T-cell (primary cell): ENCODE results near the gene DPP10. TPM values are rescaled to one million over a fixed set of nuclear protein-coding genes. Genes with fewer than 3 reads are reported as not detected.

Experiments
- ATAC-seq, 4 experiments: fragments of 200-7000 bp in 3 of 4; fragments of 150-1000 bp in 1 of 4; cut with Tn5 transposase; replicated peaks in 1 of 4; 1 replicate in 3 of 4; 2 replicates in 1 of 4; pipeline ENCODE4 v1.10.0; 2021; ENCODE audit warnings: moderate library complexity in 3 of 4, mild to moderate bottlenecking in 2 of 4, moderate number of reproducible peaks in 1 of 4
- CTCF ChIA-PET, 2 donors: fragments of 300-600 bp; sonication (Branson Sonifier 250); formaldehyde crosslinking; loops; one replicate each; lab custom pipeline; 2022; ENCODE audit warnings: antibody characterized with exemption in 2 of 2; lab: Charles Lee
- POLR2A ChIA-PET, 2 donors: fragments of 300-600 bp; sonication (Branson Sonifier 250); formaldehyde crosslinking; loops; one replicate each; lab custom pipeline; 2022; ENCODE audit warnings: antibody characterized with exemption in 2 of 2; lab: Charles Lee
- DNase-seq, 35 experiments: peaks; one replicate each; pipeline versions ENCODE4 v3.0.0 to v3.0.0-alpha.2; 2013 to 2023
- H3K27ac ChIP-seq: one replicate; pipeline ENCODE4 v1.5.1; 2013; ENCODE audit warnings: low read length
- H3K27me3 ChIP-seq, 2 experiments: replicated peaks in 1 of 2; 1 replicate in 1 of 2; 2 replicates in 1 of 2; pipeline versions ENCODE4 v1.6.1 to v1.7.0; 2013; ENCODE audit warnings: low read length in 1 of 2, mixed read lengths in 1 of 2; ENCODE audit not compliant: control insufficient read depth in 2 of 2, insufficient read depth in 2 of 2; ENCODE audit errors: extremely low read depth in 1 of 2
- H3K36me3 ChIP-seq, 2 donors: 1 replicate in 1 of 2; 2 replicates in 1 of 2; pipeline versions ENCODE4 v1.6.1 to v1.7.0; 2013; ENCODE audit warnings: low read length in 1 of 2; ENCODE audit not compliant: control insufficient read depth in 2 of 2, insufficient read depth in 1 of 2; ENCODE audit errors: extremely low read depth in 1 of 2
- H3K4me1 ChIP-seq, 2 experiments: 1 replicate in 1 of 2; 2 replicates in 1 of 2; pipeline versions ENCODE4 v1.6.1 to v1.7.0; 2013; ENCODE audit warnings: low read length in 2 of 2, mixed read lengths in 1 of 2; ENCODE audit not compliant: insufficient read depth in 2 of 2, control insufficient read depth in 1 of 2; ENCODE audit errors: extremely low read depth in 1 of 2
- H3K4me3 ChIP-seq, 2 donors: 1 replicate in 1 of 2; 2 replicates in 1 of 2; pipeline versions ENCODE4 v1.5.1 to v1.7.0; 2013; ENCODE audit warnings: mild to moderate bottlenecking in 2 of 2, low read length in 1 of 2, moderate library complexity in 1 of 2; ENCODE audit not compliant: control insufficient read depth in 1 of 2; ENCODE audit errors: extremely low read depth in 1 of 2
- H3K9me3 ChIP-seq: 2 replicates; pipeline ENCODE4 v1.7.0; 2013
- H3K27ac Mint-ChIP-seq, 2 donors: one replicate each; pipeline ENCODE4 v1.8.0; 2020 to 2021; ENCODE audit warnings: mild to moderate bottlenecking in 2 of 2, mixed read lengths in 2 of 2
- H3K27me3 Mint-ChIP-seq, 2 donors: one replicate each; pipeline ENCODE4 v1.8.0; 2021 to 2022; ENCODE audit warnings: mixed read lengths in 2 of 2
- H3K36me3 Mint-ChIP-seq: one replicate; pipeline ENCODE4 v1.8.0; 2021; ENCODE audit warnings: mixed read lengths
- H3K4me1 Mint-ChIP-seq, 3 donors: one replicate each; pipeline ENCODE4 v1.8.0; 2020 to 2022; ENCODE audit warnings: mixed read lengths in 3 of 3, mild to moderate bottlenecking in 1 of 3
- H3K4me3 Mint-ChIP-seq, 3 donors: one replicate each; pipeline ENCODE4 v1.8.0; 2020 to 2022; ENCODE audit warnings: mild to moderate bottlenecking in 3 of 3, mixed read lengths in 3 of 3, moderate library complexity in 3 of 3
- H3K9me3 Mint-ChIP-seq, 3 donors: one replicate each; pipeline ENCODE4 v1.8.0; 2020 to 2022; ENCODE audit warnings: mixed read lengths in 3 of 3
- WGBS: methylation state at CpG from one replicate; pipeline ENCODE4 v1.1.5; 2013; ENCODE audit warnings: missing lambda C conversion rate; ENCODE audit not compliant: insufficient coverage; 5-methylcytosine and 5-hydroxymethylcytosine counted together
- total RNA-seq, 35 experiments: library from RNA in 6 of 35; stranded (reverse) in 6 of 35; fragments of 120-200 nt in 1 of 35; gene quantifications; one replicate each; pipeline versions ENCODE4 v1.2.1 to v1.2.4 and lab custom pipeline; 2013 to 2026

Gene DPP10
- total RNA-seq, 5 donors from 2014 or later (not counting 1 experiment from before 2014, with no cell fraction given) = not detected

DNA sequence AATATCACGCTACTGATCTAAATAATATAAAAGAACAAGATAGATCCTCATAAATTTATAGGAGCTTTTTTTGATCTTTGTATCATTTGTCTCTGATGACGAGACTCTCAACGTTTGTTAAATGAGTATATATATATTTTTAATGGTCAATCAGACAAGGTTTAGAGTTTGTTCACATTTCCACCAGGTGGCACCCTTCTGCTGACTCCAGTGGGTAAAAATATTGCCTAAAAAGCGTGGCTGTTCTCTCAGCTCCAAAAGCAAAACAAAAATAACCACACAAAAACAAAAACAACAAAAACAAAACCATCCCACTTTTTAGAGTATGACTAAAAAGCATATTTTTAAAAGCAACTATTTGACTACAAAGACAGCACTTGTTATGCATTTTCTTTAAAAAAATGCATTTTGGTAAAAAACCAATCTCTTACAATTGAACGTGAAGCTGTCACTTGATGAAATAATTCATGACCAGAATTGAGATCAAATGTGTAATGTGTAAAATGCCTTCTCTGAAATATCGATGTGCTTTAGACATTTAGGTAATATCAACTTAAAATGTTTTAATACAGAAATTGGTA lies 723.2 kb downstream of the DPP10 start:
- Histone ChIP-seq H3K4me1 (peaks cover 0 to 2% of the 10 kb centered on the region in 2 experiments), H3K27ac (no peak overlapping the region), H3K9me3 (no peaks in the 10 kb centered on the region), H3K4me3 (no peak overlapping the region), H3K36me3 (no peaks in the 10 kb centered on the region), H3K27me3 (peaks cover 15 to 17% of the 10 kb centered on the region in 2 experiments)
- Mint-ChIP-seq H3K4me1 (peaks cover 0 to 9% (median 4%) of the 10 kb centered on the region in 3 donors), H3K4me3 (no peak overlapping the region), H3K36me3 (no peaks in the 10 kb centered on the region), H3K27me3 (peaks cover 19 to 21% of the 10 kb centered on the region in 2 donors), H3K27ac (no peak overlapping the region), H3K9me3 (peaks cover under 1 to 3% (median 2%) of the 10 kb centered on the region in 3 donors)
- POLR2A ChIA-PET = no interaction called here
- WGBS = no CpG with 5 or more reads among the region's 6 CpGs
- DNase-seq (no peak), ATAC-seq (no peak)
- CTCF ChIA-PET = no interaction called here

DNA sequence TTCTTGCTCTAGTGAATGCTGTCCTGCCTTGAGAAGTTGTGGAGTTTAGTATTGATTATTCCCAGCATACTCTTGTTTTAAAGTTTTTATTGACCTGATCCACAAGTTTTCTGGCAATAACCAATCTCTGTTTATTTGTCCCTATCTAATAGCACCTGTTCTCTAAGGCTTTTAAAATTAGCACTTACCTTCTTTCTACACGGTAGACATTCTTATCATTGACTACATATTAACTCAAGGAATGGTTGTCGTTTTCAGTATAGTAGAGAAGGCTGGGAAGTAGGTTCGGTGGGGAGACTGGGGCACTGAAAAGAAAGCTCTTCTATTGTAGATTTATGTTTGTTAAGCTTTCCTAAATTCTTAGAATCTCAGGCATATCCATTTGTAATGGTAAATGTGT lies 726.0 kb downstream of the DPP10 start:
- no peaks in the 10 kb centered on the region for H3K9me3 ChIP-seq
- H3K4me1 Mint-ChIP-seq = no peaks in the 10 kb centered on the region
- H3K4me1 ChIP-seq = no peaks in the 10 kb centered on the region
- no peak overlapping the region for H3K4me3 Mint-ChIP-seq
- H3K27ac Mint-ChIP-seq = no peak overlapping the region
- DNase-seq (no peak), ATAC-seq (no peak)
- H3K27me3 ChIP-seq = peaks cover 0 to 1% of the 10 kb centered on the region in 2 experiments
- ChIA-PET POLR2A (no interaction called here), CTCF (no interaction called here)
- H3K9me3 Mint-ChIP-seq = peaks cover 4 to 6% (median 5%) of the 10 kb centered on the region in 3 donors
- WGBS = no CpG with 5 or more reads among the region's 3 CpGs
- H3K36me3 ChIP-seq = no peaks in the 10 kb centered on the region
- peaks cover 4% of the 10 kb centered on the region in 2 donors for H3K27me3 Mint-ChIP-seq
- H3K36me3 Mint-ChIP-seq = no peaks in the 10 kb centered on the region
- no peak overlapping the region for H3K4me3 ChIP-seq
- no peak overlapping the region for H3K27ac ChIP-seq

DNA sequence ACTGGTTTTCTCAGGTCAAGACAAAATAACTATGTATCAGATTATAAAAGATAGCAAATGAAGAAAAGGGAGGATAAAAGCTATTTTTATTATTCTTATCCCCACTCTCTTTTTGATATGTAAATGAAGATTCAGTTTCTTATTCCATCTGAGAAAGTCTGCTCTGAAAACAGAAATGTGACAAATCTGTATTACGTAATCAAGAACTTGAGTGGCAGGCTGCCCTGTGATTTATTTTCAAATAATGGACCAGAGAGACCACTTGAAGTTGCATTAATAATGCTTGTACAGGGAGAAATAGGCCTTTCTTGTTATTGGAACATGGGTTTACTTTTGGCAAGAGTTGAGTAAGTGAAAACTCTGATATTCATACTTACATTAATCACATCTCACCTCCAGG lies 727.4 kb downstream of the DPP10 start:
- POLR2A ChIA-PET = no interaction called here
- Mint-ChIP-seq H3K27ac (no peak overlapping the region), H3K4me3 (no peak overlapping the region), H3K4me1 (no peaks in the 10 kb centered on the region), H3K36me3 (no peaks in the 10 kb centered on the region), H3K9me3 (peaks cover 5 to 11% (median 6%) of the 10 kb centered on the region in 3 donors), H3K27me3 (no peaks in the 10 kb centered on the region)
- CTCF ChIA-PET = no interaction called here
- H3K36me3 ChIP-seq = no peaks in the 10 kb centered on the region
- WGBS = 100% methylated on average over 1 of the region's 1 CpG
- H3K4me1 ChIP-seq = no peaks in the 10 kb centered on the region
- ATAC-seq (no peak), DNase-seq (no peak)
- no peak overlapping the region for H3K27ac ChIP-seq
- no peaks in the 10 kb centered on the region for H3K9me3 ChIP-seq
- no peaks in the 10 kb centered on the region for H3K27me3 ChIP-seq
- H3K4me3 ChIP-seq = no peak overlapping the region

DNA sequence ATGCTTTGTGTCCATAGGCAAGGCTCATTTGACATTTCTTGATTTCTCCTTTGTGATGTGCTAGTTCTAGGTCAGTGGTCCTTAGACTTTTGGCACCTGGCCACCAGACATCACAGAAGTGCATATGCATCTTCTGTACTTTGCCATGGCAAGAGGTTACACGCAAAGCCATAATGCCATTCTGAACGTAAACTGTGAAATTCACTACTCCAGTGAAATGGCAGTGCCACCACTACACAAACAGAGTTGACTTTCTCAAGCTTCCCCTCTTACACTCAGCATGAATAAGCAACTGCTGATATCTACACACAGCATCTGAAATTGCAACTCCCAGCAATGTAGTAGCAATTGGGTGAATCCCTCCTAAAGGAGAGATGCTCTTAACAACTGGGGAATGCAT lies 729.3 kb downstream of the DPP10 start:
- H3K27me3 Mint-ChIP-seq = no peaks in the 10 kb centered on the region
- CTCF ChIA-PET = no interaction called here
- Histone ChIP-seq H3K4me3 (no peak overlapping the region), H3K27ac (no peak overlapping the region), H3K36me3 (no peaks in the 10 kb centered on the region), H3K27me3 (no peaks in the 10 kb centered on the region), H3K4me1 (no peaks in the 10 kb centered on the region), H3K9me3 (no peaks in the 10 kb centered on the region)
- ATAC-seq = no peak
- POLR2A ChIA-PET = no interaction called here
- H3K36me3 Mint-ChIP-seq = no peaks in the 10 kb centered on the region
- DNase-seq = no peak
- H3K4me1 Mint-ChIP-seq = no peaks in the 10 kb centered on the region
- no peak overlapping the region for H3K4me3 Mint-ChIP-seq
- 92% methylated on average over 2 of the region's 2 CpGs for WGBS
- peaks cover 5 to 11% (median 8%) of the 10 kb centered on the region in 3 donors for H3K9me3 Mint-ChIP-seq
- H3K27ac Mint-ChIP-seq = no peak overlapping the region

DNA sequence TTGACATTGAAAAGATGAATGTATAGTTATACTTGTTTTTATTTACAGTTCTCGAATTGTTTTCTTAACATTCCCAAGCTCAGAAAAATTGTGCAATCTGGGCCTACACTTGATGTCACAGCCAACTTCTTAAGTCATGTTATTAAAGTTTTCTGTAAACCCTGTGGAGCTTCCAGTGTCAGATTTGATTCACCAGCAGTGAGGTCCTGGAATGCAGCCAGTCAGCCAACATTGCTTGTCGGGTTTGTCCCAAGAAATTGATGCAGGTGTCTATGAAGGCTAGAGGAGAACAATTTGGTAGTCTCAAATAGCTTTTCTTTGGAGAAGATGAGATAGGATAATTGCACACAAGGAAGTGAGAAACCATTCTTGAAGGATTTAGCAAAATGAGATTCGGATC lies 732.2 kb downstream of the DPP10 start:
- ATAC-seq = no peak

DNA sequence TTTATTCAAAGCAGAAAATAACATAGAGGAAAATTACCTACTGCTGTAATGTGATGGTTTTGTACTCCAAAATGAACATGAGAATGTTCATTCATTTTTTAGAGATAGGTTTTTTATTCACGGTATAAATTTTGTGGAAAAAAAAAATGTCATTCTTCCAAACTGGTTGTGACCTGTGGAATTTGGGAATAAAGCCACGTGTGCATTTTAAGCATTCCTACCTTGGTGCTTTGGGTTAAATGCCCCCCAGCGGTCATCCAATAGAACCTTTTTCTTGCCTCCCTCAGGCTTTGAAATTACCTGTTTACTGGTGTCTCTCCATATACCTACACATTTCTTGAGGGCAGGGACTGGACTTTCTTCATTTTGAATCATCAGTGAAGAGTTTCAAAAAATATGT lies 740.7 kb downstream of the DPP10 start:
- Mint-ChIP-seq H3K27ac (no peak overlapping the region), H3K27me3 (no peaks in the 10 kb centered on the region), H3K9me3 (peaks cover 5 to 23% (median 16%) of the 10 kb centered on the region in 3 donors), H3K36me3 (no peaks in the 10 kb centered on the region), H3K4me3 (no peak overlapping the region), H3K4me1 (no peaks in the 10 kb centered on the region)
- DNase-seq = no peak
- POLR2A ChIA-PET = no interaction called here
- no peaks in the 10 kb centered on the region for H3K9me3 ChIP-seq
- no peak overlapping the region for H3K27ac ChIP-seq
- no peaks in the 10 kb centered on the region for H3K36me3 ChIP-seq
- CTCF ChIA-PET = no interaction called here
- no peak overlapping the region for H3K4me3 ChIP-seq
- H3K27me3 ChIP-seq = no peaks in the 10 kb centered on the region
- no peaks in the 10 kb centered on the region for H3K4me1 ChIP-seq
- no CpG with 5 or more reads among the region's 3 CpGs for WGBS
- no peak for ATAC-seq

More for the DNA sequence above, 732.2 kb downstream of the DPP10 start:
- Mint-ChIP-seq H3K27ac (no peak overlapping the region), H3K4me1 (no peaks in the 10 kb centered on the region), H3K9me3 (peaks cover 5 to 12% (median 11%) of the 10 kb centered on the region in 3 donors), H3K4me3 (no peak overlapping the region), H3K27me3 (no peaks in the 10 kb centered on the region), H3K36me3 (no peaks in the 10 kb centered on the region)
- Histone ChIP-seq H3K4me3 (no peak overlapping the region), H3K36me3 (no peaks in the 10 kb centered on the region), H3K9me3 (no peaks in the 10 kb centered on the region), H3K27me3 (no peaks in the 10 kb centered on the region), H3K4me1 (no peaks in the 10 kb centered on the region), H3K27ac (no peak overlapping the region)
- POLR2A ChIA-PET = interaction anchor here in 1 of 2 donors (0.6 kb wide), 1 partner anchor 20 kb away, joined by 3 read pairs; no protein-coding TSS in a partner anchor
- CTCF ChIA-PET = interaction anchor here in 1 of 2 donors (0.7 kb wide), 1 partner anchor 25 kb away, joined by 3 read pairs; no protein-coding TSS in a partner anchor
- DNase-seq = no peak
- 71% methylated on average over 1 of the region's 3 CpGs for WGBS
